Sigmoid colon (tissue), 7 donors: ENCODE measurements around the gene ZNF462. TPM values are rescaled to one million over a fixed set of nuclear protein-coding genes. Genes with fewer than 3 reads are reported as not detected.

Experiments used
- DNase-seq: peaks from one replicate; pipeline ENCODE4 v3.0.0-alpha.2; 2019
- H3K27ac ChIP-seq, 4 donors: fragments of 200-600 bp; sonication (generic); one replicate each; pipeline ENCODE4 v1.5.1; 2016 to 2019; ENCODE audit warnings: mild to moderate bottlenecking in 1 of 4
- H3K27me3 ChIP-seq, 3 donors: fragments of 200-600 bp; sonication (generic); one replicate each; pipeline ENCODE4 v1.5.1; 2019; ENCODE audit warnings: mild to moderate bottlenecking in 1 of 3
- H3K36me3 ChIP-seq, 4 donors: fragments of 200-600 bp; sonication (generic); one replicate each; pipeline ENCODE4 v1.5.1; 2016 to 2019
- H3K4me1 ChIP-seq, 4 donors: fragments of 200-600 bp; sonication (generic); one replicate each; pipeline ENCODE4 v1.5.1; 2017 to 2019
- H3K4me3 ChIP-seq, 4 donors: fragments of 200-600 bp; sonication (generic); one replicate each; pipeline ENCODE4 v1.5.1; 2017 to 2019; ENCODE audit warnings: mild to moderate bottlenecking in 2 of 4, moderate library complexity in 1 of 4
- H3K9me3 ChIP-seq, 4 donors: fragments of 200-600 bp in 3 of 4; sonication (generic) in 3 of 4; one replicate each; pipeline versions ENCODE4 v1.5.1 to v1.6.1; 2013 to 2019
- EP300 ChIP-seq, 4 donors: sonication (generic); formaldehyde crosslinking; IDR thresholded peaks; one replicate each; pipeline ENCODE4 v1.6.1; 2017; ENCODE audit warnings: antibody characterized with exemption in 4 of 4
- POLR2A ChIP-seq, 2 donors: fragments of 450-650 bp; IDR thresholded peaks; one replicate each; pipeline ENCODE4 v1.6.1; 2016; ENCODE audit warnings: antibody characterized with exemption in 2 of 2, mild to moderate bottlenecking in 2 of 2, moderate library complexity in 2 of 2
- POLR2AphosphoS5 ChIP-seq, 4 donors: sonication (generic); formaldehyde crosslinking; IDR thresholded peaks; one replicate each; pipeline ENCODE4 v1.6.1; 2017; ENCODE audit warnings: antibody characterized with exemption in 4 of 4
- WGBS, 2 donors: extraction: QIAGEN DNeasy Blood & Tissue Kit; methylation state at CpG; one replicate each; pipeline ENCODE4 v1.1.7; 2013; 5-methylcytosine and 5-hydroxymethylcytosine counted together
- intact Hi-C: fragments of 100-400 bp; cut with DNase I; formaldehyde crosslinking; loops from one replicate; pipeline ENCODE4 v1.15.1; 2023
- polyA plus RNA-seq, 3 donors: library from polyadenylated mRNA; stranded (reverse); fragments of 200-250 nt; gene quantifications; one replicate each; pipeline ENCODE4 v1.2.3, GENCODE V29; 2013
- total RNA-seq, 4 donors: library from RNA; depleted of rRNA; stranded (reverse); fragments of >200 nt; gene quantifications; one replicate each; pipeline ENCODE4 v1.1.0, GENCODE V29; 2016
- TF ChIP-seq, protein P1 (sequence below), 4 experiments: fragments of 450-650 bp in 3 of 4; fragments of 200-600 bp in 1 of 4; IDR thresholded peaks; one replicate each; pipeline ENCODE4 v1.5.1; 2016 to 2019; ENCODE audit warnings: antibody characterized with exemption in 4 of 4, mild to moderate bottlenecking in 3 of 4, moderate library complexity in 2 of 4
- donor health status: healthy with polysubstance abuse.
- donor health status: Bipolar disorder and iron deficiency.
- donor health status: healthy.

Gene ZNF462
- total and polyA plus RNA-seq, 7 donors = 0.60 to 33.8 (median 21.7) TPM

DNA sequence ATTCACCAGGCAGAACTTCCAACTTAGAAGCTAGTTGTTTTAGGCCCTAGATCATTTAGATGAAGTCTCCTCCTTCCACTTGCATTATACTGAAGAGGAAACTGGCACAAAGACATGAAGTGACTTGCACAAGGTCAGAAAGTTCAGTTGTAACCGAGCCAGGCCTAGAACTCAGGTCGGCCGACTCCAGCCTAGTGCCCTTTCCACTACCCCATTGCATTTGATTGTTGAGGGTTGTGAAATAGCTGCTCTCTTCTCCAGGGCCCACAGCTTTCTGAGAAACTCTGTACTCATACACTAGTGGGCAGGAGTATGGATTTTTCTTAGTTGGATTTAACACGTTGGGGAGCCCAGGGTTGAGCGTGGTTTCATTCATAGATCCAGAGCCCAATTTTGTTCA, 5.6 kb downstream of the ZNF462 start:
- no peaks in the 10 kb centered on the region for H3K36me3 ChIP-seq
- 46 to 73% methylated on average over 5 of the region's 5 CpGs for WGBS, 2 donors
- TF ChIP-seq, protein P1, sequence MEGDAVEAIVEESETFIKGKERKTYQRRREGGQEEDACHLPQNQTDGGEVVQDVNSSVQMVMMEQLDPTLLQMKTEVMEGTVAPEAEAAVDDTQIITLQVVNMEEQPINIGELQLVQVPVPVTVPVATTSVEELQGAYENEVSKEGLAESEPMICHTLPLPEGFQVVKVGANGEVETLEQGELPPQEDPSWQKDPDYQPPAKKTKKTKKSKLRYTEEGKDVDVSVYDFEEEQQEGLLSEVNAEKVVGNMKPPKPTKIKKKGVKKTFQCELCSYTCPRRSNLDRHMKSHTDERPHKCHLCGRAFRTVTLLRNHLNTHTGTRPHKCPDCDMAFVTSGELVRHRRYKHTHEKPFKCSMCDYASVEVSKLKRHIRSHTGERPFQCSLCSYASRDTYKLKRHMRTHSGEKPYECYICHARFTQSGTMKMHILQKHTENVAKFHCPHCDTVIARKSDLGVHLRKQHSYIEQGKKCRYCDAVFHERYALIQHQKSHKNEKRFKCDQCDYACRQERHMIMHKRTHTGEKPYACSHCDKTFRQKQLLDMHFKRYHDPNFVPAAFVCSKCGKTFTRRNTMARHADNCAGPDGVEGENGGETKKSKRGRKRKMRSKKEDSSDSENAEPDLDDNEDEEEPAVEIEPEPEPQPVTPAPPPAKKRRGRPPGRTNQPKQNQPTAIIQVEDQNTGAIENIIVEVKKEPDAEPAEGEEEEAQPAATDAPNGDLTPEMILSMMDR (IDR thresholded peaks at IDR 0.05) = no peak
- DNase-seq = no peak
- intact Hi-C loops = loop anchor here (10.0 kb wide), 4 partner anchors 86 to 584 kb away; no protein-coding TSS in a partner anchor
- H3K9me3 ChIP-seq = no peaks in the 10 kb centered on the region
- peak overlapping the region; percentile 67 to 78 (median 76) for H3K27ac ChIP-seq
- H3K4me3 ChIP-seq = no peak overlapping the region
- no peaks in the 10 kb centered on the region for H3K27me3 ChIP-seq
- peaks cover 0 to 86% (median 61%) of the 10 kb centered on the region in 4 donors for H3K4me1 ChIP-seq

DNA sequence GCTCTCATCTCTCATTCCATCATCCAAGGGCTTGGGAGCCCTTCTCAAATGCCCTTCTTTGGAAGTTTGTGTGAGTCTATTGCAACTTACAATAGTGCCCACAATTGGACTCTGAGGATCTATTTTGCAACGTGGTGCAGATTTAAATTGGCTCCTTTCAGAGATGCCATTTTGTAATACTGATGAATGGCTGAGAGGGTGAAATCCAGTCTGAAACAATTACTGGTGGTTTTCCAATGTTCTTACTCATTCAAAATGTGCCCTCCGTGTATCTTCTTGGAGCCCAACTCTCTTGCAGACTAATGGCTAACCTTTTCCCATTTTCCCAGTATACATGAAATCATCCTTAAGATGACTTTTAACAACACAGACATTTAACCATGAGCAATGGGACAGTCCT, 6.1 kb downstream of the ZNF462 start:
- no peak overlapping the region for H3K4me3 ChIP-seq
- intact Hi-C loops = loop anchor here (10.0 kb wide), 4 partner anchors 86 to 584 kb away; no protein-coding TSS in a partner anchor
- 69 to 74% methylated on average over 2 of the region's 2 CpGs for WGBS, 2 donors
- TF ChIP-seq POLR2A (IDR thresholded peaks at IDR 0.05) (no peak), EP300 (IDR thresholded peaks at IDR 0.05) (no peak), POLR2AphosphoS5 (IDR thresholded peaks at IDR 0.05) (no peak)
- TF ChIP-seq, protein P1 (IDR thresholded peaks at IDR 0.05) = no peak
- no peak for DNase-seq
- peak overlapping the region; percentile 67 to 78 (median 76) for H3K27ac ChIP-seq
- H3K27me3 ChIP-seq = no peaks in the 10 kb centered on the region
- peaks cover 0 to 91% (median 61%) of the 10 kb centered on the region in 4 donors for H3K4me1 ChIP-seq
- no peaks in the 10 kb centered on the region for H3K9me3 ChIP-seq
- H3K36me3 ChIP-seq = no peaks in the 10 kb centered on the region

DNA sequence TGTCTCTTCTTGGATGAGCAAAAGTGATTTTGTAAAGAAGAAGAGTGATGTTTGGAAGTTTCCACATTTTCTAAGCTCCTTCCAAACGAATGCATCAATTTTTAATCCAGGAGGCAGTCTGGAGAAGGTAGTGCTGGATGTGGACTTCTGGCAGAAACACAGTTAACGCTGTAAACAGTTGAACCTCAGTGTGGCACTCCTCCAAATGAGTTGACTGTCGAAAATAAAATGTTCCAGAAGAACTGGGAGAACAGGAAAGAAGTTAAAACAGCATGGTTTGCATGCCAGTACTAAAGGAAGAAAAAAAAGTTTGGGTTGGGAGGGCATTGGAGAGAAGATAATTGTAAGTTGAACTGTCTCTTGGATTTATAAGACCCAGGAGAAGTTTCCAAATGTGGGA, 6.5 kb downstream of the ZNF462 start:
- intact Hi-C loops = loop anchor here (10.0 kb wide), 4 partner anchors 85 to 585 kb away; no protein-coding TSS in a partner anchor
- Histone ChIP-seq H3K27ac (peak overlapping the region; percentile 67 to 78 (median 76)), H3K27me3 (no peaks in the 10 kb centered on the region), H3K9me3 (no peaks in the 10 kb centered on the region), H3K36me3 (no peaks in the 10 kb centered on the region), H3K4me1 (peaks cover 0 to 95% (median 61%) of the 10 kb centered on the region in 4 donors), H3K4me3 (no peak overlapping the region)
- TF ChIP-seq POLR2A (IDR thresholded peaks at IDR 0.05) (no peak), EP300 (IDR thresholded peaks at IDR 0.05) (no peak), POLR2AphosphoS5 (IDR thresholded peaks at IDR 0.05) (peak in 2 of 4 donors; percentile 44 to 51)
- TF ChIP-seq, protein P1 (IDR thresholded peaks at IDR 0.05) = no peak
- WGBS, 2 donors = 7 to 45% methylated on average over 3 of the region's 3 CpGs
- peak; percentile 74 for DNase-seq

DNA sequence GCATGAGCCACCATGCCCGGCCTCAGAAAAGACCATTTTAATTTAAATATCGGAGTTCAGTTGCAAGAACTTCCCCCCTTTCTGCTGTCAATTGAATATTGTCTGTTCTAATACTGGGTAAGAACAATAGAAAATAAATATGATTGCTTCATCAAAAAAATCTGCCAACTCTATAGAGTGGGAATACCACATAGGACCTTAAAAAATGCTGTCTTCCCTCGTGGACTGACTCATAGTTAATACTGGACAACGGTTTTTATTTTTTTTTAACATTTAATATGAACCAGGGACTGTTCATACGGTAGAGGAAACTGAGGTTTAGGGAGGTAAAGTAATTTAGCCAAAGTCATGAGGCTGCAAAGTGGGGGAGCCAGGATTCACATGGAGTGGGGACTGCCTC, 9.7 kb downstream of the ZNF462 start:
- DNase-seq = no peak
- H3K9me3 ChIP-seq = no peaks in the 10 kb centered on the region
- no peak overlapping the region for H3K4me3 ChIP-seq
- no peaks in the 10 kb centered on the region for H3K36me3 ChIP-seq
- H3K27me3 ChIP-seq = no peaks in the 10 kb centered on the region
- intact Hi-C loops = loop anchor here (10.0 kb wide), 1 partner anchor 412 kb away; the partner anchor contains the start of gene RAD23B
- peak overlapping the region in 3 of 4 donors; percentile 67 to 76 (median 75) for H3K27ac ChIP-seq
- WGBS, 2 donors = 93 to 95% methylated on average over 5 of the region's 5 CpGs
- peaks cover 0 to 89% (median 75%) of the 10 kb centered on the region in 4 donors for H3K4me1 ChIP-seq
- TF ChIP-seq EP300 (IDR thresholded peaks at IDR 0.05) (no peak), POLR2AphosphoS5 (IDR thresholded peaks at IDR 0.05) (no peak), POLR2A (IDR thresholded peaks at IDR 0.05) (no peak)
- TF ChIP-seq, protein P1 (IDR thresholded peaks at IDR 0.05) = no peak

DNA sequence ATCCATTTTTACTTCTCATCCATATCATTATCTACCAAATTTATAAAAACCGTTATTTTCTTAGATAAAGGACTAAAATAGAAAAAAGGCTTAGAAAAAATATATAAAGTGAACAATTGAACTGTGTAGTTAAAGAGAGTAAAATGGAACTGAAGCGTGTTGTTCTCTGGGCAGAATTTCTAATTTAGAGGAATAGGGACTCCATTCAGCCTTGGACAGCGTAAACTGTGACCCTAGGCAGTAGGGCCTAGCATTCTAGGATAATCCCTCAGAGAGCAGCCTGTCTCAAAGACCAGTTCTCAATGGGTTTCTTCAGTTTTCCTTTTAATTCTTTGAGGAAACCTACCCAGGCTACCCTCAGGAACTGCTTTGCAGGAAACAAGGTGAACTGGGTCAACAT, 11.1 kb downstream of the ZNF462 start:
- no peaks in the 10 kb centered on the region for H3K27me3 ChIP-seq
- H3K4me3 ChIP-seq = no peak overlapping the region
- 92 to 94% methylated on average over 3 of the region's 3 CpGs for WGBS, 2 donors
- peak overlapping the region in 2 of 4 donors; percentile 8 to 11 for H3K27ac ChIP-seq
- TF ChIP-seq POLR2AphosphoS5 (IDR thresholded peaks at IDR 0.05) (no peak), POLR2A (IDR thresholded peaks at IDR 0.05) (no peak), EP300 (IDR thresholded peaks at IDR 0.05) (no peak)
- TF ChIP-seq, protein P1 (IDR thresholded peaks at IDR 0.05) = no peak
- H3K9me3 ChIP-seq = no peaks in the 10 kb centered on the region
- H3K36me3 ChIP-seq = no peaks in the 10 kb centered on the region
- H3K4me1 ChIP-seq = peaks cover 0 to 89% (median 75%) of the 10 kb centered on the region in 4 donors
- intact Hi-C loops = loop anchor here (10.0 kb wide), 1 partner anchor 411 kb away; the partner anchor contains the start of gene RAD23B
- DNase-seq = no peak
